HepG2 (cell line): ENCODE data around the gene ZCCHC7.

Source experiments
- FOSL1 ChIP-seq: sonication (generic); formaldehyde crosslinking; IDR thresholded peaks from 2 replicates; pipeline ENCODE4 v1.9.0; 2021; ENCODE audit warnings: missing genetic modification reagents, borderline replicate concordance
- FOXM1 ChIP-seq: sonication (generic); formaldehyde crosslinking; IDR thresholded peaks from 2 replicates; pipeline ENCODE4 v1.5.0; 2020; ENCODE audit warnings: missing genetic modification reagents
- GTF2F1 ChIP-seq: fragments of 150-350 bp; IDR thresholded peaks from 2 replicates; pipeline ENCODE4 v1.6.1; 2014; ENCODE audit warnings: low read length
- POGK ChIP-seq: sonication (generic); formaldehyde crosslinking; conservative IDR thresholded peaks from 2 replicates; pipeline ENCODE4 v1.8.0; 2022; ENCODE audit warnings: mild to moderate bottlenecking, moderate library complexity, missing genetic modification reagents
- REST ChIP-seq, 2 experiments: IDR thresholded peaks; 2 replicates each; pipeline ENCODE4 v1.6.1; 2011 to 2012; ENCODE audit warnings: low read length in 2 of 2, borderline replicate concordance in 1 of 2, low read depth in 1 of 2, mild to moderate bottlenecking in 1 of 2, moderate library complexity in 1 of 2
- ZNF430 ChIP-seq: sonication (generic); formaldehyde crosslinking; IDR thresholded peaks from 2 replicates; pipeline ENCODE4 v1.9.0; 2021; ENCODE audit warnings: mild to moderate bottlenecking, missing genetic modification reagents
- ZNF678 ChIP-seq: sonication (generic); formaldehyde crosslinking; IDR thresholded peaks from 2 replicates; pipeline ENCODE4 v1.4.0; 2020; ENCODE audit warnings: mild to moderate bottlenecking, missing genetic modification reagents
- TF ChIP-seq, protein P1 (sequence below): fragments of 450-650 bp; IDR thresholded peaks from 2 replicates; pipeline ENCODE4 v1.6.1; 2017; ENCODE audit warnings: mild to moderate bottlenecking

GRCh38 chr9:37301042-37301853 is 180.9 kb downstream of the ZCCHC7 start:
- TF ChIP-seq FOXM1 (CRISPR knock-in tag) (no peak), ZNF678 (CRISPR knock-in tag) (no peak), FOSL1 (no peak), GTF2F1 (no peak), REST (IDR thresholded peaks at IDR 0.05; ENCODE audit: borderline replicate concordance in 1 of 2, low read depth in 1 of 2, low read length in 2 of 2) (no peak), POGK (CRISPR knock-in tag) (no peak), ZNF430 (CRISPR knock-in tag) (no peak)
- TF ChIP-seq, protein P1, sequence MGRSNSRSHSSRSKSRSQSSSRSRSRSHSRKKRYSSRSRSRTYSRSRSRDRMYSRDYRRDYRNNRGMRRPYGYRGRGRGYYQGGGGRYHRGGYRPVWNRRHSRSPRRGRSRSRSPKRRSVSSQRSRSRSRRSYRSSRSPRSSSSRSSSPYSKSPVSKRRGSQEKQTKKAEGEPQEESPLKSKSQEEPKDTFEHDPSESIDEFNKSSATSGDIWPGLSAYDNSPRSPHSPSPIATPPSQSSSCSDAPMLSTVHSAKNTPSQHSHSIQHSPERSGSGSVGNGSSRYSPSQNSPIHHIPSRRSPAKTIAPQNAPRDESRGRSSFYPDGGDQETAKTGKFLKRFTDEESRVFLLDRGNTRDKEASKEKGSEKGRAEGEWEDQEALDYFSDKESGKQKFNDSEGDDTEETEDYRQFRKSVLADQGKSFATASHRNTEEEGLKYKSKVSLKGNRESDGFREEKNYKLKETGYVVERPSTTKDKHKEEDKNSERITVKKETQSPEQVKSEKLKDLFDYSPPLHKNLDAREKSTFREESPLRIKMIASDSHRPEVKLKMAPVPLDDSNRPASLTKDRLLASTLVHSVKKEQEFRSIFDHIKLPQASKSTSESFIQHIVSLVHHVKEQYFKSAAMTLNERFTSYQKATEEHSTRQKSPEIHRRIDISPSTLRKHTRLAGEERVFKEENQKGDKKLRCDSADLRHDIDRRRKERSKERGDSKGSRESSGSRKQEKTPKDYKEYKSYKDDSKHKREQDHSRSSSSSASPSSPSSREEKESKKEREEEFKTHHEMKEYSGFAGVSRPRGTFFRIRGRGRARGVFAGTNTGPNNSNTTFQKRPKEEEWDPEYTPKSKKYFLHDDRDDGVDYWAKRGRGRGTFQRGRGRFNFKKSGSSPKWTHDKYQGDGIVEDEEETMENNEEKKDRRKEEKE: no peak
